ENCODE measurements around the gene OSBPL8.

The OSBPL8 gene

DNA sequence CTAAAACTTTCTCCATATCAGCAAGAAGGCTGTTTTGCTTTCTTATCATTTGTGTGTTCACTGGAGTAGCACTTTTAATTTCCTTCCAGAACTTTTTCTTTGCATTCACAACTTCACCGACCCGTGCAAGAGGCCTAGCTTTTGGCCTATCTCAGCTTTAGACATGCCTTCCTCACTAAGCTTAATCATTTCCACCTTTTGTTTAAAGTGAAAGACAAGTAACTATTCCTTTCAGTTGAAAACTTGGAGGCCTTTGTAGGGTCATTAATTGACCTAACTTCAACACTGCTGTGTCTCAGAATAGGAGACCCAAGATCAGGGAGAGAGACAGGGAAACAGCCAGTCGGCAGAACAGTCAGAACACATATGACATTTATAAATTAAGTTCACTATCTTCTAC, 250.7 kb downstream of the OSBPL8 start:
- Histone ChIP-seq H3K4me1 (ENCODE audit: insufficient read depth, low read length) (peaks cover 9% of the 10 kb centered on the region), H2AFZ (ENCODE audit: low read depth, low read length) (no peak overlapping the region), H3K4me3 (ENCODE audit: low read length) (no peak overlapping the region), H3K27me3 (ENCODE audit: insufficient read depth, low read length) (no peaks in the 10 kb centered on the region), H3K36me3 (ENCODE audit: insufficient read depth, low read length) (no peaks in the 10 kb centered on the region), H3K9me3 (ENCODE audit: low read length) (no peaks in the 10 kb centered on the region)

DNA sequence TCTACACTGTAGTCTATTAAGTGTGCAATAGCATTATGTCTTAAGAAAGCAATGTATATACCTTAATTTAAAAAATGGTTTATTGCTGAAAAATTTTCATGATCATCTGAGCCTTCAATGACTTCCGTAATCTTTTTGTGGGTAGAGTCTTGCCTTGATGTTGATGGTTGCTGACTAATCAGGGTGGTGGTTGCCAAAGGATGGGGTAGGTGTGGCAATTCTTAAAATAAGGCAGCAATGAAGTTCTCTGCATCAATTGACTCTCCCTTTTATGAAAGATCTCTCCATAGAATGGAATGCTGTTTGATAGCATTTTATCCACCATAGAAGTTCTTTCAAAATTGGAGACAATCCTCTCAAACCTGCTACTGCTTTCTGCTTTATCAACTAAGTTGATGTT, 252.5 kb downstream of the OSBPL8 start:
- H2AFZ ChIP-seq (ENCODE audit: low read depth, low read length) = no peak overlapping the region
- H3K4me1 ChIP-seq (ENCODE audit: insufficient read depth, low read length) = peaks cover 3% of the 10 kb centered on the region
- no peak overlapping the region for H3K4me3 ChIP-seq (ENCODE audit: low read length)
- H3K36me3 ChIP-seq (ENCODE audit: insufficient read depth, low read length) = no peaks in the 10 kb centered on the region
- H3K9me3 ChIP-seq (ENCODE audit: low read length) = no peaks in the 10 kb centered on the region
- H3K27me3 ChIP-seq (ENCODE audit: insufficient read depth, low read length) = no peaks in the 10 kb centered on the region

DNA sequence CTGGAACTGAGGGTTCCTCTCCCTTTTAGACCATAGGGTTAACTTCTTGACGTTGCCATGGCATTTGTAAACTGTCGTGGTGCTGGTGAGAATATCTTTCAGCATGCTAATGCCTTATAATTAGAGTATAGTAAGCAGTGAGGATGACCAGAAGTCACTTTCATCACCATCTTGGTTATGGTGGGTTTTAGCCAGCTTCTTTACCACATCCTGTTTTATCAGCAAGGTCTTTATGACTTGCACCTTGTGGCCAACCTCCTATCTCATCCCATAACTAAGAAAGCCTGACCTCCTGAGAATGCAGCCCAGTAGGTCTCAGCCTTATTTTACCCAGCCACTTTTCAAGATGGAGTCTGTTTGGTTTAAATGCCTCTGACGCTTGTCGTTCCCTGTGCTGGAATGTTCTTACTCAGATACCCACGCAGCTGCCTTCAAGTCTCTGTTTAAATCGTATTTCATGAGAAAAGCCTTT, 255.5 kb downstream of the OSBPL8 start:
- no peak overlapping the region for H2AFZ ChIP-seq (ENCODE audit: low read depth, low read length)
- H3K9me3 ChIP-seq (ENCODE audit: low read length) = no peaks in the 10 kb centered on the region
- H3K4me1 ChIP-seq (ENCODE audit: insufficient read depth, low read length) = no peaks in the 10 kb centered on the region
- H3K4me3 ChIP-seq (ENCODE audit: low read length) = no peak overlapping the region
- H3K36me3 ChIP-seq (ENCODE audit: insufficient read depth, low read length) = no peaks in the 10 kb centered on the region
- H3K27me3 ChIP-seq (ENCODE audit: insufficient read depth, low read length) = no peaks in the 10 kb centered on the region

DNA sequence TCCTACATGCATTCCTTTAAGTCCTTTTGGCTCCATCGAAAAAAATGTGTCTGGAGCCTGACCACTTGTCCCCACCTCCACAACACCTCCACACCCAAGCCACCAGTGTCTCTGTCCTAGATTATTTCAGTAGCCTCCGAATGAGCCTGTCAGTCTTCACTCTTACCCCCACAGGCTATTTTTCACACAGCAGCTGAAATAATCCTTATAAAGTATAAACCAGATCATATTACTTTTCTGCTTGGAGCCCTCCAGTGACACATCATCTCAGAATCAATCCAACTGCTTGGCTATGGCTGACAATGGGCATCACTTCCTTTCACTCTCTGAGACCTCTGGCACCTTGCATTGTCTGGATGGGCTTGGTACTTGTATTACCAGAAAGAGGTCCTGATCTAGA, 256.2 kb downstream of the OSBPL8 start:
- H3K4me1 ChIP-seq (ENCODE audit: insufficient read depth, low read length) = no peaks in the 10 kb centered on the region
- no peak overlapping the region for H3K4me3 ChIP-seq (ENCODE audit: low read length)
- no peaks in the 10 kb centered on the region for H3K36me3 ChIP-seq (ENCODE audit: insufficient read depth, low read length)
- no peak overlapping the region for H2AFZ ChIP-seq (ENCODE audit: low read depth, low read length)
- H3K9me3 ChIP-seq (ENCODE audit: low read length) = no peaks in the 10 kb centered on the region
- H3K27me3 ChIP-seq (ENCODE audit: insufficient read depth, low read length) = no peaks in the 10 kb centered on the region
